ACC112 (cell line): Measurements from ENCODE around the gene NPPA.
"Not testable (repeated sequence)": the region's sequence is repeated elsewhere in the genome, so short reads cannot be mapped to it uniquely, and the experiment has no call there.

ENCODE experiments used
- H2AFZ ChIP-seq: fragments of 200-600 bp; sonication (generic); one replicate; pipeline ENCODE4 v1.6.0; 2017; ENCODE audit warnings: antibody characterized with exemption, low read length; ENCODE audit not compliant: unreplicated experiment
- H3K27ac ChIP-seq: fragments of 200-600 bp; sonication (generic); 2 replicates; pipeline ENCODE4 v1.5.1; 2014; ENCODE audit warnings: low read depth, mild to moderate bottlenecking, antibody characterized with exemption, low read length, moderate library complexity
- H3K27me3 ChIP-seq: fragments of 200-600 bp; sonication (generic); 2 replicates; pipeline ENCODE4 v1.6.1; 2014; ENCODE audit warnings: mild to moderate bottlenecking, antibody characterized with exemption, low read length, moderate library complexity, mixed read lengths; ENCODE audit not compliant: insufficient read depth
- H3K36me3 ChIP-seq: fragments of 200-600 bp; sonication (generic); 2 replicates; pipeline ENCODE4 v1.6.1; 2016; ENCODE audit warnings: mild to moderate bottlenecking, antibody characterized with exemption, low read length, moderate library complexity, mixed read lengths; ENCODE audit not compliant: insufficient read depth
- H3K4me1 ChIP-seq: fragments of 200-600 bp; sonication (generic); one replicate; pipeline ENCODE4 v1.6.1; 2016; ENCODE audit warnings: low read length, mixed read lengths; ENCODE audit not compliant: insufficient read depth, unreplicated experiment, control insufficient read depth
- H3K4me3 ChIP-seq: fragments of 200-600 bp; sonication (generic); 2 replicates; pipeline ENCODE4 v1.5.1; 2014; ENCODE audit warnings: mild to moderate bottlenecking, low read depth, low read length
- H3K79me2 ChIP-seq: fragments of 200-600 bp; sonication (generic); one replicate; pipeline ENCODE4 v1.6.0; 2016; ENCODE audit warnings: low read length; ENCODE audit not compliant: control insufficient read depth, unreplicated experiment, insufficient read depth

Gene NPPA

DNA sequence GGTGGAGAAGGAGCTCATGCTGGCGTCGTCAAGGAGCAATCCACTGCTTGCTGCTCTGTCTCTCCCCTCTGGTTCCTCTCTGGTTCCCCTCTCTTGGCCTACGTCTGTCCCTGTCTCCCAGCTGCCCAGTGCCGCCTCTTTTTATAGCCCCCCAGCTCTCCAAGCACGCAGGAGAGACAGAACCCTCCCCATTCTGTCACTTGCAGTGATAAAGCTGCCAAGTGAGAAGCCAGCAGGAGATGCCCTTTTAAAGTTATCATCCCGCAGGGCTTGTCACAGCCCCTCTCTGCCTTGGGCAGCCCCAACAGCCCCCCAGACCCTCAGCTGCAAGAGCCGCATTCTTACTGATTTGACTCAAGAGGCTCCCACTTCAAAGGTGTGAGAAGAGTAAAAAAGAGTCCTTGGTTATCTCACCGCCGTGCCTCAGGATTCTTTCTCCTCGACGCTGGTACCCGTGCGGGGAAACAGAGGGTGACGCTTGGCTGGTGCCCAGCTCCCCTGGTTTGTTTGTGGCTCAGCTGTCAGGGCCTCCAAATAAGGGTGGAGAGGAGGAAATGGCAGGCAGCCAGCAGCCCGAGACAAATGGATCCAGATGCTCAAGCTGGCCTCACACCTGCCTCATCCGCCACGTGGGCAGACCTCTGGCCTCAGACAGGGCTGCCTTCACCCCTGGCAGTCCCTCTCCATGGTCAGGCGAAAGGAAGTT, at the start of gene NPPA:
TSS of gene NPPA (minus strand) at position 117 of the 706 bp plus-strand sequence. CDS start at position 18, 99 bp downstream.
- no peak within 1 kb of the TSS for H3K4me3 ChIP-seq
- no peak within 1 kb of the TSS for H3K27ac ChIP-seq
- H3K4me1 ChIP-seq, result no peaks in the 10 kb centered on the region
- H3K27me3 ChIP-seq, result peaks cover 5% of the 10 kb centered on the region
- H2AFZ ChIP-seq, result no peak within 1 kb of the TSS
- H3K36me3 ChIP-seq, result peaks cover 7% of the 10 kb centered on the region; the same call in 1 of the 2 replicates
- no peaks in the 10 kb centered on the region for H3K79me2 ChIP-seq

DNA sequence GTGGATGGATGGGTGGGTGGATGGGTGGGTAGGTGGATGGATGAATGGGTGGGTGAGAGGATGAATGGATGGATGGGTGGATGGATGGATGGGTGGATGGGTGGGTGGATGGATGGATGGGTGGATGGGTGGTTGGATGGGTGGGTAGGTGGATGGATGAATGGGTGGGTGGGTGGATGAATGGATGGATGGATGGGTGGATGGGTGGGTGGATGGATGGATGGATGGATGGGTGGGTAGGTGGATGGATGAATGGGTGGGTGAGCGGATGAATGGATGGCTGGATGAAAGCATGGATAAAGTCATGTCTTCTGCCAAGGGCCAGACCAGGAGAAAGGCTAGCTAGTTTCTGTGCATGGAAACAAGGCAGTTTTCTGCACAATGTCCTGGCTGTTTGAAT, 46.9 kb upstream of the NPPA start:
- H3K36me3 ChIP-seq, H3K27ac ChIP-seq, H3K79me2 ChIP-seq, H2AFZ ChIP-seq, H3K4me3 ChIP-seq, H3K4me1 ChIP-seq: not testable (repeated sequence)
- peaks cover 36% of the 10 kb centered on the region for H3K27me3 ChIP-seq

DNA sequence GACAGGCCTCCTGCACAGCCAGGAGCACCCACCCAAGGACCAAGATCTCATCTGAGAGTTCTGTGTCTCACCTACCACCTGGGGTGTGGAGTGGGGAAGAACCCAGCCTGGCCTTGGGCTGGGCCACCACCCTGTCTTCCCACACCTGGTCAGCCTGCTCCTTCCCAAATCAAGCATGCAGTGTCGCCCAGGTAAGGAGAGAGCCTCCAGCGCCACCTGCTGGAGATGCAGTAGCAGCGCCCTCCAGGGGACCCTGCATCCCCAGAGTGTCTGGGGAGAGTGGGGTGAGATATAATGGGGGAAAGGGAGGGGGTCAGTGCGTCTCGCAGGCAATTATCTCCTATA, 46.3 kb upstream of the NPPA start:
- H3K79me2 ChIP-seq, result no peaks in the 10 kb centered on the region
- H3K27ac ChIP-seq, result no peak overlapping the region
- H3K4me3 ChIP-seq, result no peak overlapping the region
- no peak overlapping the region for H2AFZ ChIP-seq
- H3K27me3 ChIP-seq, result peaks cover 31% of the 10 kb centered on the region
- H3K4me1 ChIP-seq, result no peaks in the 10 kb centered on the region
- H3K36me3 ChIP-seq, result no peaks in the 10 kb centered on the region

DNA sequence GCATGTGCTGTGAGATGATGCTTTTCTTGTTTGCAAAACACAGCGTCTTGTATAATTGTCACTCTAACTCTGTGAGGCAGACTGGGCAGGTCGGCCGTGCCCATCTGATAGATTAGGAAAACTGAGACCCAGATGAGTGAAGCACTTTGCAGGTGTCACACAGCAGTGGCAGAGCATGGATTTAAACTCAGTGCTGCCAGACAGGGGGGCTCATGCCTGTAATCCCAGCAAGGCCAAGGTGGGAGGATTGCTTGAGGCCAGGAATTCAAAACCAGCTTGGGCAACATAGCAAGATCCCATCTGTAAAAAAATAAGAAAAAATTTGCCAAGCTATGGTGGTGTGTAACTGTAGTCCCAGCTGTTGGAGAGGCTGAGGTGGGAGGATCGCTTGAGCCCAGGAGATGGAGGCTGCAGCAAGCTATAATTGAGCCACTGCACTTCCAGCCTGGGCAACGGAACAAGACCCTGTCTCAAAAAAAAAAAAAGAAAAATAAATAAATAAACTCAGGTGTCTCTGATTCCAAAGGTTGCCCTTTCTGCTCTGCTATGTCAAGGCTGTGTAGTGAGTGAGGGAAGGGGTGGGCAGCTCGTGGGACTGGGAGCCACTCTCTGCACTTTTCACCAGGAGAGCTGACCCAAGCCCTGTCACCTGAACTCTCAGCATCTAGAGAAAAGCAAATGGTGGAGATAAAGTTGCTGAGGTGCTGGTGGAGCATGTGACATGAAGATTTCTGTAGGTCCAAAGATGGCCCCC, 44.0 kb upstream of the NPPA start:
- Histone ChIP-seq H3K79me2 (no peaks in the 10 kb centered on the region), H3K4me1 (no peaks in the 10 kb centered on the region), H3K36me3 (no peaks in the 10 kb centered on the region), H3K27me3 (peaks cover 19% of the 10 kb centered on the region), H3K4me3 (no peak overlapping the region), H3K27ac (no peak overlapping the region), H2AFZ (no peak overlapping the region)

DNA sequence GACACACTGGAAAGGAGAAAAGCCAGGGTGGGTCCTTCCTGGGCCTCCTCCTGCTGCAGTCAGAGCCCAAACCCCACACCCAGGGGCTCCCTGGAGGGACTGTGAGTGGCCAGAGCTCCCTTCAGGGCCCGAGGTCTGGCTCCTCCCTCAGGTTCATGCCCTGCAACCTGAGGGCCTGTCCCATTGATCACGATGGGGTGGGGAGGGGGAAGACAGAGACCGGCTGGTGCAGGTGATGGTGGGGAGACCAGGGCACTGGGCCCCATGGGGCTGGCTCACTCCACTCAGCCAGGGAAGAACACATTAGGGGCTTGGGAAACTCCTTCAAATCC, 41.3 kb upstream of the NPPA start:
- Histone ChIP-seq H3K79me2 (no peaks in the 10 kb centered on the region), H3K36me3 (no peaks in the 10 kb centered on the region), H2AFZ (no peak overlapping the region), H3K27me3 (peaks cover 19% of the 10 kb centered on the region), H3K4me1 (no peaks in the 10 kb centered on the region), H3K27ac (no peak overlapping the region), H3K4me3 (no peak overlapping the region)

DNA sequence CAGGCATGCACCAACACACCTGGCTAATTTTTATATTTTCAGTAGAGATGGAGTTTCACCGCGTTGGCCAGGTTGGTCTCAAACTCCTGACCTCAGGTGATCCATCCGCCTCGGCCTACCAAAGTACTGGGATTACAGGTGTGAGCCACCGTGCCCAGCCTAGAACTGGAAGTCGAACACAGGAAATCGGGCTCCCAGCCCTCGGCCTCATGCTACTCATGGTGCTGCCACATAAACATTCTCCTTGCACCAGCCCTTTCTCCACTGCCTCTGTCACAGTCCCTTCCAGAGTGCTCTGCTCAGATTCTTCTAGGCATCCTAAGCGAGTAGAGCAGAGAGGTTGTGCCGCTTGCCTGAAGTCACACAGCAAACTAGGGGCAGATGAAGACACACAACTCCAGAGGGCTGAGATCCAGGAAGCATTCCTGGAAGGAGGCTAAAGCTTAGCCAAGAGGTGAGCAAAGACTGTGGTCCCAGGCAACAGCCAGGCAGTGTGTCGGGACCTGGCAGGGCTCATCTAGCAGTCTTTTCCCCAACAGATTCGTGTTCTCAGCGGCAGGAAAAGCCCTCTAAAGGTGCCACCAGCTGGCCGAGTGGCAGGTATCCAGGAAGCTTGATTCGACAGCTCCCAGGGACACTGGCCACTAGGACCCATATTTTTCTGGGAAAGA, 40.8 kb upstream of the NPPA start:
- H3K36me3 ChIP-seq, result no peaks in the 10 kb centered on the region
- no peak overlapping the region for H3K27ac ChIP-seq
- no peak overlapping the region for H2AFZ ChIP-seq
- H3K79me2 ChIP-seq, result no peaks in the 10 kb centered on the region
- peaks cover 24% of the 10 kb centered on the region for H3K27me3 ChIP-seq
- H3K4me1 ChIP-seq, result no peaks in the 10 kb centered on the region
- no peak overlapping the region for H3K4me3 ChIP-seq

DNA sequence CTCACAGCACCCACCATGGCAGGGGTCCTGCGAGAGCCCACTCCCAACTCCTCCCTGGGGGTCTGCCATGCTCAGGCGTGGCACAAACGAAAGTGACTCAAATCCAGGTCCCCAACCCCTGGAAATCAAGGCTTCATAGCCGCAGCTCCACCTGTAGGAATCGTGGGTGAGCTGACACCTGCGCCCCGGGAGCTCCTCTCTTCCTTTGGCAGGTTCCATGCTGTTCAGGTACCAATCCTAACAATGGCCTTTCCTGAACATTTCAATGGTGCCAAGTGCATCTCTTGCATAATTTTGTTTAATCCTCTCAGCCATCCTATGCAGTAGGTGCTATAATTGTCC, 40.1 kb upstream of the NPPA start:
- H3K4me1 ChIP-seq, result no peaks in the 10 kb centered on the region
- no peaks in the 10 kb centered on the region for H3K36me3 ChIP-seq
- no peak overlapping the region for H3K27ac ChIP-seq
- no peak overlapping the region for H3K4me3 ChIP-seq
- H3K79me2 ChIP-seq, result no peaks in the 10 kb centered on the region
- no peak overlapping the region for H2AFZ ChIP-seq
- peaks cover 30% of the 10 kb centered on the region for H3K27me3 ChIP-seq

DNA sequence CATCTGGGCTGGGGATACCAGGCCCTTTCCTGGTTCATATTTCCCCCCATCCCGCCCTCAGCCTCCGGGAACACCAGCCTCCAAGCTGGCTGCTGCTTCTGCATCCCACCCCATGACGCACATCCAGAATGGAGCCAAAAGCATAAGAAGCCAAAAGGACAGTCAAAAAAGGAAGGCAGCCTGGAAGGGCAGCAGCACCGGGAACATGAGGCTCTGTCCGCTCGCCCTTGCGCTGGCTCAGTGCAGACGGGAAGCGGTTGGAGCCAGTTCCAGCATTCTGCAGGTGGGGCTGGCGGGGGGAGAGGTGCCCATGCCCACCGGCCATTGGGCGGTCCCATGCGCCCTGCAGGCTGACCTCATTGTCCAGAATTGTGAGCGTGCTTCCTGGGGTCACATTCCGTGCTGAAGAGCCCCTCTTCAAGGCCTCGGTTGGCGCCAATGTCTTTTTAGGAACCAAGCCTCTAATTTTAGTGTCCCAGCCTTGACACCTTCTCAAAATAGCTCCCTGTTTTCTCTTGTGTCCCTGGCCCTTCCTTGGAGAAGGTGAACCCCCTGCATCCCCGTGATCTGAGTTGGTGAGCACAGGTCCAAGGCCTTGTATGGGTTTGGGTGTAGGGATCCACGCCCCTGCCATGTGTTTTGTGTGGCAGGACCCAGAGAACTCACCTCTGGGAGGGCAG, 39.5 kb upstream of the NPPA start:
- Histone ChIP-seq H3K79me2 (no peaks in the 10 kb centered on the region), H3K27ac (no peak overlapping the region), H3K27me3 (peaks cover 27% of the 10 kb centered on the region), H3K4me1 (no peaks in the 10 kb centered on the region), H3K36me3 (no peaks in the 10 kb centered on the region), H3K4me3 (no peak overlapping the region), H2AFZ (no peak overlapping the region)

DNA sequence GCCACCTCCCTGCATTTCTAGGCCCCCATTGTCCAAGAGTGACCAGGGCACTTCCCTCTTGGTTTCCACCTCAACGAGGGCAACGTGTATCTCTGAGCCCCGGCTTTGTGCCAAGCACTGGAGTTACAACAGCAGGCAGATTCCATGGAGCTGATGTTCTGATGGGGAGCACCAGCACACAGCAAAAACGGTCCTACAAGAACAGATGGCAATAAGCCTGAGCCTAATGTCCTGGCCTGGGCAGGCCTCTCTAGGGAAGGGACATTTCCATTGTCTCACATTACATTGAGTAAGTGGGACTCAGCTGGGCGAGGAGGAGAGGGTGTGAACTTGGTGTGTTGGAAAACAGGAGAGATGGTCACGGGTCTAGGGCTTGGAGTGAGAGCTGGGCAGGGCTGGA, 38.3 kb upstream of the NPPA start:
- no peak overlapping the region for H3K4me3 ChIP-seq
- H2AFZ ChIP-seq, result no peak overlapping the region
- H3K36me3 ChIP-seq, result no peaks in the 10 kb centered on the region
- H3K27ac ChIP-seq, result no peak overlapping the region
- no peaks in the 10 kb centered on the region for H3K79me2 ChIP-seq
- H3K4me1 ChIP-seq, result no peaks in the 10 kb centered on the region
- H3K27me3 ChIP-seq, result peaks cover 23% of the 10 kb centered on the region

DNA sequence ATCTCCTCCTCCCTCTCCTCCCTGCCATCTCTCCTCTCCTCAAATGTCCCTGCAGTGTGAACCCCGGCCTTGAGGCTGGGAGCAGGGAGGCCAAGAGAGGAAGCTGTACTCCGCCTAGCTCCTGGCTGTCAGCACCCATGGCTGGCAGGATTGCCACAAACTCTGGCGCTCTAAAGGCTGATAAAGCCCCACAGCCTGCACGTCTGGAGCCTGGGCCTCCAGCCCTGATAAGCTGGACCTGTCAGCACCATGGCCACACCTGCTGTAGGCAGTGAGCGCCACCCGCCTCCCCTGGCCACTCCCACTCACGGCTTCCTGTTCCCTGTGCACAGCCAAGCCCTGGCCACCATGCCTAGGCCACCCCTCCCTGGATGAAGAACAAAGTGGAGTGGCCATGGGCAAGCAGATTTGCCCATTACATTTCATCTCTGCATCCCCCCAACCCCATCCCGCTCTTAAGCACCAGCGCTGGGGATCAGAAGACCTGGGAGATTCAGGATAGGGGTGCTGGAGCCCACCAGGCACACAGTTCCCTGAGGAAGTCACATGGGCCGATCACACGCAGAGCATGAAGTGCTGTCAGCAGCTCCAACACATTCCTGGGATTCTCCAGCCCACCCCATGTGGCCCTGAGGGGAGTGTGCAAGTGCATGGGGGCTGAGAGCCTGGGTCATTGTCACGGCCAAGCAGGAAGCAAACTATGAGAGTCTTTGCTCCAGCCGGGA, 35.4 kb upstream of the NPPA start:
- H3K36me3 ChIP-seq, result no peaks in the 10 kb centered on the region
- no peak overlapping the region for H3K27ac ChIP-seq
- H3K79me2 ChIP-seq, result no peaks in the 10 kb centered on the region
- H2AFZ ChIP-seq, result no peak overlapping the region
- H3K27me3 ChIP-seq, result peaks cover 38% of the 10 kb centered on the region
- H3K4me1 ChIP-seq, result no peaks in the 10 kb centered on the region
- H3K4me3 ChIP-seq, result no peak overlapping the region
